ENCODE results near the gene COX15.

Gene COX15

DNA sequence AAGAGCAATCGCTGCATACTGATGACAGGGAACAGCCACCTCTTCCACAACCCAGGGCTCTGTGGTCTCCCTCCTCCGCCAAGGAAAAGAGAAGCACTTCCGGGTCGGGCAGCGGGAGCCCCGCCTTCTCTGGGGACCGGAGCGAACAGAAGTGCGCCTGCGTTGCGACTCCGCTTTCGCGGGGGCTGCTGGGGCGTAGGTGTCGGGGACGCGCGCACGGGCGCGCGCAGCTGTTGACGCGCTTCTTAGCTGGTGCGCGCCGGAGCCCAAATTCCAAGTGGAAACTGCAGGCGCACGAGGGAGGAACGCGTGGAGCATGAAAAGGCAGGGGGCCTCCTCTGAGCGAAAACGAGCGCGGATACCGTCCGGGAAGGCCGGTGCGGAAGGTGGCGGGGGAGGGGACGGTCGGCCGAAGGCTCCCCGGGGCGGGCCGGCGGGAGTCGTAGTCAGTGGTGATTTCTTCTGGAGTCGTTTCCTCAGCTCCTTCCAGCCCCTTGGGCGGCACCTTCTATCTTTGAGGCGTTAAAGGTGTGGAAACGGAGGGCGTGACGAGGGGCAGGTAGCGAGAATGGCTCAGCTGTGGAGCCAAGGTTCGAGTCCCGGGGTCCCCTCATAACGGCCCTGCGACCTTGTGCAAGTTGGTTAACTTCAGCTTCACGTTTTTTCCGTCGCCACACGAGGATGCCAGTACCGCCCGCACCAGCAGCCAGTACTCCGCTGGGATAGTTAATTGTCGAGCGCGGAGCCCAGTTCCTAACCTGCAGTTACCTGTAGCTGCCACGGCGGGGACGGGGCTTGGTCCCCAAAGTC lies at the start of gene COX15, which contains the start of gene CUTC:
COX15 (minus strand) TSS at position 95 of the 810 bp plus-strand sequence; CDS start at position 17, 78 bp downstream.
CUTC (plus strand) TSS at position 202 of the 810 bp plus-strand sequence; CDS start at position 317, 115 bp downstream.
- H3K4me1 ChIP-seq, result peaks cover 18 to 34% (median 28%) of the 10 kb centered on the region in 10 experiments
- H3K9ac ChIP-seq, result peak within 1 kb of the TSS; percentile 82 to 94 (median 89)
- H3K4me2 ChIP-seq, result peak within 1 kb of the TSS; percentile 81 to 93 (median 86)
- peaks cover 0 to 2% (median 0%) of the 10 kb centered on the region in 11 experiments; a peak in 2 of 22 replicates for H3K9me3 ChIP-seq (replicated peaks in 1 of 11)
- no peaks in the 10 kb centered on the region for H3K27me3 ChIP-seq
- TF ChIP-seq Cebpa-rat (IDR thresholded peaks at IDR 0.05), result 0 out of 22 replicates have a peak, but pooled peaks of 1 of the 11 experiments have one; percentile 24
- H4K20me1 ChIP-seq, result peaks cover 0 to 7% (median 0%) of the 10 kb centered on the region in 11 experiments; a peak in 2 of 22 replicates
- H3K36me3 ChIP-seq, result peaks cover 17 to 52% (median 39%) of the 10 kb centered on the region in 11 experiments
- peak within 1 kb of the TSS; percentile 82 to 93 (median 87) for H3K27ac ChIP-seq
- H3K4me3 ChIP-seq, result peak within 1 kb of the TSS; percentile 76 to 91 (median 82)

DNA sequence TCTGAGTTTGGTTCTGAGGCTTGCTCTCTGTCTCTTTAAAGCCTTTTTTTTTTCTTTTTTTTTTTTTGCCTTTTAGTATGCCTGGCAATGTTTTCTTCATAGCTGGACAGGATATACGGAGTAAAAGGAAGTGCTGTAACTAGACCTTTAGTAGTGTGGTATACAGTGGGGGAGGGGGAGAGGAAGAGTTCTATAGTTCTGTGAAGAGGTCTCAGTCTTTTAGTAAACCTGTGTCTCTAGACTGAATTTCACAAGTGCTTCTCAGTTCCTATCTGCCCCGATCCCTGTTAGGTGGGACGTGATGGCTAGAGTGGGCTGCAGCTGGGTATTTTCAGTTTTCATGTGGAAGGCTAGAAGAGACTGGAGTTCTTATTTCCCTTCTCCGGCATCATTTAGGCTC lies 47.4 kb upstream of the COX15 start:
- H3K4me2 ChIP-seq, result peak overlapping the region in 6 of 11 experiments; percentile 19 to 80 (median 54); a peak in 11 of 22 replicates
- H3K36me3 ChIP-seq, result no peaks in the 10 kb centered on the region
- H3K27ac ChIP-seq, result peak overlapping the region in 3 of 11 experiments; percentile 23 to 64 (median 33); a peak in 5 of 22 replicates
- H3K4me1 ChIP-seq, result peaks cover 15 to 50% (median 30%) of the 10 kb centered on the region in 10 experiments
- no peak overlapping the region for H3K4me3 ChIP-seq
- H3K9ac ChIP-seq, result peak overlapping the region in 1 of 11 experiments; percentile 38; a peak in 1 of 22 replicates
- no peak for TF ChIP-seq Cebpa-rat (IDR thresholded peaks at IDR 0.05)
- H3K27me3 ChIP-seq, result no peaks in the 10 kb centered on the region
- H3K9me3 ChIP-seq (replicated peaks in 1 of 11), result no peaks in the 10 kb centered on the region
- H4K20me1 ChIP-seq, result no peaks in the 10 kb centered on the region

DNA sequence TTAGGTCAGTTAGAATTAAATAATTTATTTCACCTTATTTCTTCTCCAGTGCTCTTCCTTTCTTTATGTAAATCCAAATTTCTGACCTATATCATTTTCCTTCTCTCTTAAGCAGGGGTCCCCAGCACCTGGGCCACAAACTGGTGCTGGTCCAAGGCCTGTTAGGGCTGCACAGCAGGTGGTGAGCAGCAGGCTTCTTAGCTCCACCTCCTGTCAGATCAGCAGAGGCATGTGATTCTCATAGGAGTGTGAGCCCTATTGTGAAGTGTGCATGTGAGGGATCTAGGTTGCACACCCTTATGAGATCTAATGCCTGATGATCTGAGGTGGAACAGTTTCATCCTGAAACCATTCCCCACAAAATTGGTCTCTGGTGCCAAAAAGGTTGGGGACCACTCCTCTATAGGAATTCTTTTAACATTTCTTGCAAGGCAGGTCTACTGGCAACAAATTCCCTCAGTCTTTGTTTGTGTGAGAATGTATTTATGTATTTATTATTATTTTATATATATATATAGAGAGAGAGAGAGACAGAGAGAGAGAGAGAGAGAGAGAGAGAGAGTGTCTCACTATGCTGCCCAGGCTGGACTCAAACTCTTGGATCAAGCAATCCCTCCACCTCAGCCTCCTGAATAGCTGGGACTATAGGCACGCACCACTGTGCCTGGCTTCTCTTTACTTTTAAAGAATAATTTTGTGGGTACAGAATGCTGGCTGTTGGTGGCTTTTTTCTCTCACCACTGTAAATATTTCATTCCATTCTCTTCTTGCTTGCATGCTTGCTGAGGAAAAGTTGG lies 46.2 kb upstream of the COX15 start:
- peak overlapping the region in 2 of 11 experiments; percentile 74 to 80; a peak in 5 of 22 replicates for H3K27ac ChIP-seq
- peak overlapping the region in 7 of 11 experiments; percentile 37 to 80 (median 72); a peak in 11 of 22 replicates for H3K4me2 ChIP-seq
- no peak for TF ChIP-seq Cebpa-rat (IDR thresholded peaks at IDR 0.05)

DNA sequence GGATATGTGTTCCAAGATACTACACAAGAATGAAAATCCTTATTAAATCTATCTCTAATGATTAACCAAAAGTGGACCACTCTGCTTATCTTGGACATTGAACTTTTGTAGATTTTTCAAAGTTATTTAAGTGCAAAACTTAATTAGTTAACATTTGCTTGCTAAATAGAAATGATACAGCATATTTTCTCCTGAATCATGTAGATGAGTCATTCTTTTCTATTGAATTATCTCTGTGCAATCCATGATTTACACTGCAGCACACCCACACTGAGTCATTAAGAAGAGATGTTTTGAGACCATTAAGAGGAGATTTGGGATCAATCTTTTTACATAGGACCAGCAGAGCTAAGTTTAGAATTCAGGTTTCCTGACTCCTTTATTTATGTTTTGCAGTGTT lies 43.9 kb upstream of the COX15 start:
- Histone ChIP-seq H3K4me2 (peak overlapping the region in 6 of 11 experiments; percentile 50 to 80 (median 75); a peak in 10 of 22 replicates), H4K20me1 (no peaks in the 10 kb centered on the region), H3K36me3 (no peaks in the 10 kb centered on the region), H3K9me3 (replicated peaks in 1 of 11) (no peaks in the 10 kb centered on the region), H3K9ac (no peak overlapping the region; a peak in 1 of 22 replicates), H3K27me3 (no peaks in the 10 kb centered on the region), H3K4me1 (peaks cover 15 to 50% (median 30%) of the 10 kb centered on the region in 10 experiments), H3K4me3 (no peak overlapping the region), H3K27ac (peak overlapping the region in 4 of 11 experiments; percentile 41 to 80 (median 66); a peak in 7 of 22 replicates)
- TF ChIP-seq Cebpa-rat (IDR thresholded peaks at IDR 0.05), result no peak

More for the DNA sequence above, 46.2 kb upstream of the COX15 start:
- Histone ChIP-seq H3K9me3 (replicated peaks in 1 of 11) (no peaks in the 10 kb centered on the region), H3K36me3 (no peaks in the 10 kb centered on the region), H3K4me1 (peaks cover 15 to 50% (median 30%) of the 10 kb centered on the region in 10 experiments), H3K9ac (no peak overlapping the region), H3K4me3 (no peak overlapping the region), H3K27me3 (no peaks in the 10 kb centered on the region), H4K20me1 (no peaks in the 10 kb centered on the region)

DNA sequence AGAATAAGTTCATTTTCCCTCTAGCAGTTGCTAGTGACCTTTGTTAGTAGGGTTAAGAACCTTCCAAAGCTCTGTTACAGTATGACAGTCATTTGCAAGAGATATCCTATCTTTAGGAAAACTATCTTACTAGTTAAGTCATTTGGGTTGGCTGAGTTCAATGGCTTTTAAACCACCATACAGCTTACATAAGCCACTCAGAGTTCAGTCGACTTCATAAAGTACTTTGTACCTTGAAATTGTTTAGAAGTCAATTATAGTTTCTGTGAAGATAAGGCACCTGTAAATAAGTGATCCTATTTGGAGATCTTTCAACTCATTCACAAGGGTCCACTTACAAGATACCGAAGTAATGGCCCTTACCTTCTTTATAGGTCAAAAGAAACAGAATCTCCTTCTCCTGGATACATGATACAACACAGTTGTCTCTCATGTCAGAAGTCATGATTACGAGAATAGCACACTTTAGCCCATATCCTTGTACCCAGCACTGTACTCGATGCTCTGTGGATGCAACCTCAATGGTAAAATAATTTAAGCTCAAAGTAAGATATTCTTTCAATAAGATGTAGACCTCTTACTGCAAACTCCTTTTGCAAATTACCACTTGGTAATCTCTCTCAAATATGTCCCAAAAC lies 38.6 kb upstream of the COX15 start:
- no peaks in the 10 kb centered on the region for H3K27me3 ChIP-seq
- no peaks in the 10 kb centered on the region for H3K9me3 ChIP-seq (replicated peaks in 1 of 11)
- no peak overlapping the region for H3K9ac ChIP-seq
- peak overlapping the region in 1 of 11 experiments; percentile 16; a peak in 1 of 22 replicates for H3K4me2 ChIP-seq
- no peaks in the 10 kb centered on the region for H3K36me3 ChIP-seq
- no peaks in the 10 kb centered on the region for H4K20me1 ChIP-seq
- TF ChIP-seq Cebpa-rat (IDR thresholded peaks at IDR 0.05), result no peak
- peaks cover 0 to 15% (median 6%) of the 10 kb centered on the region in 10 experiments; a peak in 10 of 20 replicates for H3K4me1 ChIP-seq
- no peak overlapping the region for H3K4me3 ChIP-seq
- no peak overlapping the region for H3K27ac ChIP-seq

DNA sequence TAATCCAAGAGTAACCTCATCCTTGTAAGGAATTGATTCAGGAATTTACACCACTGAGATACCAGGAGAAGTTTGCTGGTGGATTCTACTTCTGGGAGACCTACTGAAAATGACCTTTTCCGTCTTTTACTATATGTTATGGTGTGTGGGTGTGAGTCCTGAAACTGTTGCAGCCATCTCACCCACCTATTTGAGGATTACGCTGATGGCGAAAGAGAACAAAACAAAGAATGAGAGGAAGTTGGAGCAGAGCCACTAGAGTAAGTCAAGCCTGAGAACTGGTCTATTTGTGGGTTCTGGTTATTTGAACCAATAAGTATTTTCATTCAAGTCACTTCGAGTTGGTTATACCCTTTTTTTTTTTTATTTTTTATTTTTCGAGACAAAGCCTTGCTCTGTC lies 37.8 kb upstream of the COX15 start:
- Histone ChIP-seq H3K4me2 (peak overlapping the region in 5 of 11 experiments; percentile 2 to 51 (median 26); a peak in 6 of 22 replicates), H3K9ac (no peak overlapping the region), H3K36me3 (no peaks in the 10 kb centered on the region), H3K4me1 (peaks cover 0 to 20% (median 6%) of the 10 kb centered on the region in 10 experiments; a peak in 10 of 20 replicates), H3K27me3 (no peaks in the 10 kb centered on the region), H3K27ac (no peak overlapping the region), H3K9me3 (replicated peaks in 1 of 11) (no peaks in the 10 kb centered on the region), H3K4me3 (no peak overlapping the region), H4K20me1 (no peaks in the 10 kb centered on the region)
- no peak for TF ChIP-seq Cebpa-rat (IDR thresholded peaks at IDR 0.05)

DNA sequence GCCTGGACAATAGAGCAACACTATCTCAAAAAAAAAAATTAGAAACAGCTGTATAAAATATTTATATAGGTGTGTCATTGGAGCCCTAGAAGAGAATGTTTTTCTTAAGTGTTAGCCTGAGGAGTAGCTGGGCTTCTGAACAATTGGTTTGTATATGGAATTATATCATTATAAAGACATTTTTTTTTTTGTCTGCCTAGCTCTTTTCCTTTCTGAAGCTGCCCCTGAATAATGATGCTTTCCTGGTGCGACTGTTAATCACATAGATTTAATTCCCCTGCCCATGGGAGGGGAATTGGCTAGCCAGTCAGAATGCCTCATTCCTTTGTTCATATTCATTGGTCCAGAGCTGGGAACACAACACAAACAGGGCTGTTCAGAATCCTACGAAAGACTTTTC lies 36.6 kb upstream of the COX15 start:
- Histone ChIP-seq H3K4me2 (no peak overlapping the region), H3K27me3 (no peaks in the 10 kb centered on the region), H4K20me1 (no peaks in the 10 kb centered on the region), H3K4me3 (no peak overlapping the region), H3K4me1 (peaks cover 0 to 29% (median 6%) of the 10 kb centered on the region in 10 experiments; a peak in 10 of 20 replicates), H3K9ac (no peak overlapping the region), H3K36me3 (peaks cover 0 to 5% (median 0%) of the 10 kb centered on the region in 11 experiments; a peak in 1 of 22 replicates), H3K27ac (no peak overlapping the region), H3K9me3 (replicated peaks in 1 of 11) (peaks cover 0 to 9% (median 0%) of the 10 kb centered on the region in 11 experiments; a peak in 2 of 22 replicates)
- TF ChIP-seq Cebpa-rat (IDR thresholded peaks at IDR 0.05), result no peak

DNA sequence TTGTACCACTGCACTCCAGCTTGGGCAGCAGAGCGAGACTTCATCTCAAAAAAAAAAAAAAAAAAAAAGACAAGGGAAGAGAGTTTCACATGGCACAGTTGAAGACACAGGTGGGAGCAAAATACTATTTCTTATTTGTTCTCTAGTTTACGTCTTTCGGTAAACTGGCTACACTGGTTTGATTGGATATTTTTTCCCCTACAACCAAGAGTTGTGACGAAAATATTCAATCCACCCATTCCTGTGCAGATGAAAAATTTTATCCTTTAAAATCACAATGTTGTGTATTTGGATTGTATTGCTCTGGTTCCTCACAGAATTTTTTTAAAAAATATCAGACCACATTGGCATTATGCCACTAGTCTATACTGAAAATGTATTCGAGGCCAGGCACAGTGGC lies 36.0 kb upstream of the COX15 start:
- Histone ChIP-seq H3K27me3 (no peaks in the 10 kb centered on the region), H4K20me1 (no peaks in the 10 kb centered on the region), H3K4me2 (no peak overlapping the region), H3K36me3 (peaks cover 0 to 11% (median 4%) of the 10 kb centered on the region in 11 experiments; a peak in 10 of 22 replicates), H3K27ac (no peak overlapping the region), H3K9me3 (replicated peaks in 1 of 11) (peaks cover 0 to 12% (median 2%) of the 10 kb centered on the region in 11 experiments; a peak in 5 of 22 replicates), H3K4me3 (no peak overlapping the region), H3K4me1 (peaks cover 0 to 36% (median 6%) of the 10 kb centered on the region in 10 experiments; a peak in 10 of 20 replicates), H3K9ac (no peak overlapping the region)
- TF ChIP-seq Cebpa-rat (IDR thresholded peaks at IDR 0.05), result no peak

Measured in BLaER1 treated with 17β-estradiol and CSF1 and Interleukin-3, amounts not matched to agents 10 nM and 100 nM (cell line).